Ishikawa (cell line): ENCODE results near the gene ZBTB21.

Experiments
- CEBPB ChIP-seq: IDR thresholded peaks from 2 replicates; pipeline ENCODE4 v1.6.1; 2012
- CREB1 ChIP-seq: IDR thresholded peaks from 2 replicates; pipeline ENCODE4 v1.6.1; 2012; ENCODE audit warnings: low read depth
- EGR1 ChIP-seq: IDR thresholded peaks from 2 replicates; pipeline ENCODE4 v1.6.1; 2012
- EP300 ChIP-seq: IDR thresholded peaks from 2 replicates; pipeline ENCODE4 v1.6.1; 2012; ENCODE audit warnings: borderline replicate concordance
- NFIC ChIP-seq: IDR thresholded peaks from 2 replicates; pipeline ENCODE4 v1.6.1; 2012
- RAD21 ChIP-seq: IDR thresholded peaks from 2 replicates; pipeline ENCODE4 v1.6.1; 2012; ENCODE audit warnings: low read depth
- TAF1 ChIP-seq: IDR thresholded peaks from 2 replicates; pipeline ENCODE4 v1.6.1; 2012; ENCODE audit warnings: low read depth, mild to moderate bottlenecking
- TCF12 ChIP-seq: IDR thresholded peaks from 2 replicates; pipeline ENCODE4 v1.6.1; 2012; ENCODE audit warnings: low read depth
- TEAD4 ChIP-seq: IDR thresholded peaks from 2 replicates; pipeline ENCODE4 v1.6.1; 2012
- YY1 ChIP-seq: IDR thresholded peaks from 2 replicates; pipeline ENCODE4 v1.6.1; 2012; ENCODE audit warnings: low read depth
- ZBTB7A ChIP-seq: IDR thresholded peaks from 2 replicates; pipeline ENCODE4 v1.6.1; 2012; ENCODE audit warnings: low read depth
- TF ChIP-seq, protein P1 (sequence below): IDR thresholded peaks from 2 replicates; pipeline ENCODE4 v1.6.1; 2012
- TF ChIP-seq, protein P2 (sequence below): IDR thresholded peaks from 2 replicates; pipeline ENCODE4 v1.6.1; 2012
- TF ChIP-seq, protein P3 (sequence below): IDR thresholded peaks from 2 replicates; pipeline ENCODE4 v1.6.1; 2012; ENCODE audit warnings: low read depth, mild to moderate bottlenecking

DNA sequence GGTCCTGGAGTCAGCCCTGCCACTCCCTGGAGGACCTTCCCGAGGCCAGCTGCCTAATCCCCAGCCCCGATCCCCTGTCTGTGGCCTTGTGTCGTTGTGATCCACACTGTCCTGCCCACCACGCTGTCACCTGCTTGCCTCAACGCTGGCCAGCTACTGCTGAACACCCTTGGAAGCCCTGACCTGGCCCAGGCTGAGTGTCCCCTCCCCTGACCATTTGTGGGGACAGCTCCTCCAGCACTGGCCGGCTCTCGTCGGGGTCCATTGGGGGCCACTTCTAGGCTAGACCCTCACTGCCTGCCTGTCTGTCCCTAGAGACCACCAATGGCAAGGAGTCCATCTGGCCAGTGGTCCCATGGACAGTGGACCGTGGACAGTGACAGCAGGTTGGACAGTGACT, 49.0 kb upstream of the ZBTB21 start:
- TF ChIP-seq ZBTB7A = no peak
- TF ChIP-seq TAF1 = no peak
- TF ChIP-seq, protein P1, sequence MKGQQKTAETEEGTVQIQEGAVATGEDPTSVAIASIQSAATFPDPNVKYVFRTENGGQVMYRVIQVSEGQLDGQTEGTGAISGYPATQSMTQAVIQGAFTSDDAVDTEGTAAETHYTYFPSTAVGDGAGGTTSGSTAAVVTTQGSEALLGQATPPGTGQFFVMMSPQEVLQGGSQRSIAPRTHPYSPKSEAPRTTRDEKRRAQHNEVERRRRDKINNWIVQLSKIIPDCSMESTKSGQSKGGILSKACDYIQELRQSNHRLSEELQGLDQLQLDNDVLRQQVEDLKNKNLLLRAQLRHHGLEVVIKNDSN = no peak
- TF ChIP-seq RAD21 = no peak
- TF ChIP-seq TCF12 = no peak
- TF ChIP-seq NFIC = no peak
- no peak for TF ChIP-seq CEBPB
- no peak for TF ChIP-seq TEAD4
- no peak for TF ChIP-seq EP300
- no peak for TF ChIP-seq YY1
- TF ChIP-seq, protein P2, sequence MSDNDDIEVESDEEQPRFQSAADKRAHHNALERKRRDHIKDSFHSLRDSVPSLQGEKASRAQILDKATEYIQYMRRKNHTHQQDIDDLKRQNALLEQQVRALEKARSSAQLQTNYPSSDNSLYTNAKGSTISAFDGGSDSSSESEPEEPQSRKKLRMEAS = no peak
- TF ChIP-seq, protein P3, sequence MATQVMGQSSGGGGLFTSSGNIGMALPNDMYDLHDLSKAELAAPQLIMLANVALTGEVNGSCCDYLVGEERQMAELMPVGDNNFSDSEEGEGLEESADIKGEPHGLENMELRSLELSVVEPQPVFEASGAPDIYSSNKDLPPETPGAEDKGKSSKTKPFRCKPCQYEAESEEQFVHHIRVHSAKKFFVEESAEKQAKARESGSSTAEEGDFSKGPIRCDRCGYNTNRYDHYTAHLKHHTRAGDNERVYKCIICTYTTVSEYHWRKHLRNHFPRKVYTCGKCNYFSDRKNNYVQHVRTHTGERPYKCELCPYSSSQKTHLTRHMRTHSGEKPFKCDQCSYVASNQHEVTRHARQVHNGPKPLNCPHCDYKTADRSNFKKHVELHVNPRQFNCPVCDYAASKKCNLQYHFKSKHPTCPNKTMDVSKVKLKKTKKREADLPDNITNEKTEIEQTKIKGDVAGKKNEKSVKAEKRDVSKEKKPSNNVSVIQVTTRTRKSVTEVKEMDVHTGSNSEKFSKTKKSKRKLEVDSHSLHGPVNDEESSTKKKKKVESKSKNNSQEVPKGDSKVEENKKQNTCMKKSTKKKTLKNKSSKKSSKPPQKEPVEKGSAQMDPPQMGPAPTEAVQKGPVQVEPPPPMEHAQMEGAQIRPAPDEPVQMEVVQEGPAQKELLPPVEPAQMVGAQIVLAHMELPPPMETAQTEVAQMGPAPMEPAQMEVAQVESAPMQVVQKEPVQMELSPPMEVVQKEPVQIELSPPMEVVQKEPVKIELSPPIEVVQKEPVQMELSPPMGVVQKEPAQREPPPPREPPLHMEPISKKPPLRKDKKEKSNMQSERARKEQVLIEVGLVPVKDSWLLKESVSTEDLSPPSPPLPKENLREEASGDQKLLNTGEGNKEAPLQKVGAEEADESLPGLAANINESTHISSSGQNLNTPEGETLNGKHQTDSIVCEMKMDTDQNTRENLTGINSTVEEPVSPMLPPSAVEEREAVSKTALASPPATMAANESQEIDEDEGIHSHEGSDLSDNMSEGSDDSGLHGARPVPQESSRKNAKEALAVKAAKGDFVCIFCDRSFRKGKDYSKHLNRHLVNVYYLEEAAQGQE = no peak
- TF ChIP-seq EGR1 = no peak
- TF ChIP-seq CREB1 = no peak
